SK-N-DZ (cell line): ENCODE data around the gene UBE2D2. TPM values are rescaled to one million over a fixed set of nuclear protein-coding genes. Genes with fewer than 3 reads are reported as not detected.
"Not testable (repeated sequence)": the region's sequence is repeated elsewhere in the genome, so short reads cannot be mapped to it uniquely, and the experiment has no call there.

Experiments used
- DNase-seq: peaks from one replicate; pipeline ENCODE4 v3.0.0-alpha.2; 2015; ENCODE audit warnings: low spot score
- polyA plus RNA-seq, 2 experiments: library from polyadenylated mRNA; depleted of rRNA; stranded (reverse); fragments of >200 nt; gene quantifications; 2 replicates each; pipeline ENCODE4 v1.2.3, GENCODE V29; 2014

UBE2D2 gene
- polyA plus RNA-seq (2014; cell fraction: cytosol; rRNA removed) = 116 and 132 TPM in 2 replicates
- polyA plus RNA-seq (2014; cell fraction: nucleus; rRNA removed) = 92.7 and 104 TPM in 2 replicates

GRCh38 chr5:139560752-139561654 lies at the start of gene UBE2D2:
Gene UBE2D2, plus strand, starts transcription at chr5:139561339. Its CDS starts 453 bp downstream, at chr5:139561792.
- peak; percentile 97 for DNase-seq

DNA sequence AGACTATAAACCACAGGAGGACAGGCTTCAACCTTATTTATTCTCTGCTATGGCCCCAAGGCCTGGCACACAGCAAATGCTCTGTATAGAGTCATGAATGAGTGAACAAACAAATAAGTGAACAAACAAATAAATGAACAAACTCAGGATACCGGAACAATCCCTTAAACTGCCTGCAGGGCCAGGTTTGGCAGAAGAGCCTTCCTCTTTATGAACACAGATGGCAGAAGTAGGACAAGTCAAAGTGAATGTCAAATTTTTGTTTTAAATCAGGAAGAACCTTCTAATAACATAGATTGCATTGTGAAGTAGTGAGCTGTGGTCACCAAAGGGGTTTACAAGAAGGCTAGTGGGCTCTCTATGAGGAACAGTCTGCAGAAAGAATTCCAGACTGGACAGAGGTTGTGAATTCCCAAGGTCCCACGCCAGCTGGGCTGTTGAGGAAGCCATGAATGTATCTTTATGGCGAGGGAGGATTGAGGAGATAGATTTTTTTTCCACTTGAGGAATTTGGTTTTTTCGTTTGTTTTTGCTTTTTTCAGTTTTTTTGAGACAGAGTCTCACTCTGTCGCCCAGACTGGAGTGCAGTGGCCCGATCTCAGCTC lies 48.3 kb upstream of the UBE2D2 start:
- no peak for DNase-seq

- DNase-seq = peak; percentile 80
These were observed 47.7 kb upstream of the UBE2D2 start for GRCh38 chr5:139513434-139513833.

DNA sequence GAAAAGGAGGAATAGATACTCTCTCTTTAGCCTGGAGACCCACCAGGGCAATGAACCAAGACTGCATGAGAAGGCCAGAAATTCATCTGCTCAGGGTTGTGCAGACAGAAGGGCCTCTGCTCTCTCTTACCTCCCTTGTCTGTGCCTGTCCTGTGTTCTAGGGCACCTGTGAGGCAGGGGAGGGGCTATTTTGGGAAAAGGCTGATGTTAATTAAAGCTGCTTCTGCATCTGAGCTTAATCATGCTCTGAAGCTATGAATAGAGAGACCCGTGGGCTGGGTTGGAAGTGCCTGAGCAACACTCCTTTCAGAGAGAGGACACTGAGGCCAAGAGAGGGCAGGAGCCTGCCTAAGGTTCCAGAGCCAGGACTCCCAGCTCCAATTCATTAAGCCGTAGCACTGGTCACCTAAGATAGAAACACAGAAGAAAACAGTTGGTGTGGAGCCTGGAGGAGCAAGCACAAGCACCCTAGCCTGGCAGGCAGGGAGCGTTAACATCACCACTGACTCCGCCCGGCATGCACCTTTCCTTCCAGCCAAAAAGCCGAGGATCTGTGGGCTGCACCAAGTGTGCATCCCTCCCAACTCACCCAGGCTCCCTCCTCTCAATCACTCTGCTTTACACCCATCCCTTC lies 47.2 kb upstream of the UBE2D2 start:
- DNase-seq = no peak

DNA sequence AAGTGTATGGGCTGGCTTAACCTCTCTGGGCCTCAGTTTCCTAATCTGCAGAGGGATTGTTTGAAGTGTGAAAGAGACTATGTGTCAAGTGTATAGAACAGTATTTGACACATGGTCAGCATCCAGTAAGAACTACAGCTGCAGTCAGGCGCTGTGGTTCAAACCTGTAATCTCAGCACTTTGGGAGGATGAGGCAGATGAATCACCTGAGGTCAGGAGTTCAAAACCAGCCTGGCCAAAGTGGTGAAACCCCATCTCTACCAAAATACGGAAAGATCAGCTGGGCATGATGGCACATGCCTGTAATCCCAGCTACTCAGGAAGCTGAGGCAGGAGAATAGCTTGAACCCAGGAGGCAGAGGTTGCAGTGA lies 46.7 kb upstream of the UBE2D2 start:
- DNase-seq = no peak

DNA sequence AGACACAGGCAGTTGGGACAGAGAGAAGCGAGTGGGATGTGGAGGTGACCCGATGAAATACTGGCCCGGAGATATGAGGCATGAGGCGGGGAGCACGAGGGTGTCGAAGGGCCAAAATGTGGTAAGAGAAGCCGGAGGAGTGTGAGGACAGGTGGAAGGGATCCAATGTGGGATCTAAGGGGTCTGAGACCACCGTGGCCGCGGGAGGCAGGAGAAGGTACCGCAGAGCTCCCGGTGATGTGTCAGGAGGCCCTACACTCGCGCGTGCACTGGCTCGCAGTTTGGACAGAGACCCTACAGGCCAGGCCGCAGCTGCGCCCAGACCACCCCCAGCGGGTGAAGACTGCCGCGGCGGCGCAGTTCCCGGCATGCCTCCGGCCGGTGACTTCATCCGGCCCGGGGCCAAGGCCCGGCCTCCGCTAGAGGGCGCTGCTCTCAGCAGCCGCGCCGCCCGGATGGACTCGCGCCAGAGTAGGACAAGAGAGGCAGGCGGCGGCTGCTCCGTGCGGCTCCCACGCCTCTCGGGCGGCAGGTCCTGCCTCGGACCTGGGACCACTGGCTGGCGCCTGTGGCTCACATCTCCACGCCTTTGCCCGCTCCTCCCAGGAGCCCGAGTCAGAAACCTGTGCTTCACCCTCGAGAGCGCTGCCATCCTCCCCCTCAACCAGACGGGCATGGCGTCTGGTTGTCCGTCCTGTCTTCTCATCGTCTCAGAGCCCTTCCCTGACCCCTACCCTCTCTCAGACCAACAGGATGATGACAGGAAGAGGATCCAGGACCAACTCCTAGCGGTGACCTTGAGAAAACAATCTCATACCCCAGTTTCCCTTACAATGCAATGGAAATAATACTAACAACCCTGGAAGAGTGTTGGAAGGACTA lies 43.2 kb upstream of the UBE2D2 start:
- peak; percentile 74 for DNase-seq

DNA sequence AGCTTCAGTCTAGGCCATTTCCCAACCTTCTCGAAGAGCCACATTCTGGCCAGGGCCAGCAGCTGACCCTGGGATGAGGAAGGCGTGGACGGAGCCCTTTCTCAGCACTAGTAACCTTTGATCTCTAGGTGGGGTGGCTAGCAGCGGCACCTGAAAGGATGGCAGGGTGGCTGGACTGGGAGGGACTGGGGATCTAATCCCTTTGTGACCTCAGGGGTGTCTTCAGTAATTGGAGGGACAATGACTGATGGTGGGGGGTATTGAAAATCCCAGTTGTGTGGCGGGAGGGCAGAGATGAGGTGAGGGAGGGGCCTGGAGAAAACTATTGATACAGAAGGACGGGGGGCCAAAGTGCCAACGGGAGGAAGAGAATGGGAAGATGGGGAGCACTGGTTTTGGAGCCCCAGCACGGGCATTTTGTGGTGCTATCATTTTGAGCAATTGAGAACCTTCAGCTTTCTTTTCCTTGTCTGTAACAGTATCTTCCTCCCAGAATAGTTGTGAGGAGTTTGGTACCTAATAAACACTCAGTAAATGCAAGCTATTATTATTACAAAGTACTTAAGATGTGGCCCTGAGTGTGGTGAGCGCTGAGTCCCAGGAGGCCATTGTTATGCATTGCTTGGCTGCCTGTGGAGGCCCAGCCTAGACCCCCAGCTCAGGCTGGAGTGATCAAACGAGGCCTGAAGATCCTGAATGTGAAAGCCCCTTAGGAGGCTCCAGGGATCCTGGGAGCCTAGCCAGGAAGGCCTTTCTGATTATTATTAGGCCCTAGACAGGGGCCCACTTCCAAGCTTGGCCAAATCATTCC lies 37.3 kb upstream of the UBE2D2 start:
- DNase-seq = no peak

GRCh38 chr5:139524446-139524845 lies 36.7 kb upstream of the UBE2D2 start:
- DNase-seq = no peak

DNA sequence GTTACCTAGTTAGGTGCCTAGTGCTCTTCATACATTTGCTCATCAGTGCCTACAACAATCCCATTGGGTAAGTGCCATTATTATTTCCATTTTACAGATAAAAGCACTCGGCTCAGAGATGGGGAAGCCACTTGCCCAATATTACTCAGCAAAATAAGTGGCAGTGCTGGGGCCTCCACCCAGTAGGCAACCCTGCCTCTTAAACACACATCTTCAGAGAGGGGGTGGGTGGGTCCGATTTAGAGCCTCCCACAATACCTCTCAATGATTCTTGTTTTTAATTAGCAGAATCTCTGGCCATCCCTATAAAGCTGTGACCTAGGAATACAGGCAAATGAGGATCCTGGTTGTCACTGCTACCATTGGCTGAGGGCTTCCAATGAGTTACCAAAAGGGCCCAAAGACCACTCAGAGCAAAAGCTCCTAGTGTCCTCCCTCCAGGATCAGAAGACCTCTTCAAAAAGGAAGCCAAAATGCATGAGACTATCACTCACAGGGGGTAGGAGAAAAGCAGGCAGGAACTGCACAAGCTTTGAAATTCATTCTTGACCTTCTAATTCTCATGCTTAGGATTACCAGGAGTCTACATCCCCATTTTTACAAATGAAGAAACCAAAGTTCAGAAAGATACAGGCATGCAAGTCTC lies 36.1 kb upstream of the UBE2D2 start:
- no peak for DNase-seq

GRCh38 chr5:139525586-139526308 lies 35.4 kb upstream of the UBE2D2 start:
- DNase-seq = not testable (repeated sequence)

- DNase-seq = not testable (repeated sequence)
These were observed 34.6 kb upstream of the UBE2D2 start for GRCh38 chr5:139526309-139527089.

- DNase-seq = not testable (repeated sequence)
These were observed 34.1 kb upstream of the UBE2D2 start for GRCh38 chr5:139527090-139527470.

DNA sequence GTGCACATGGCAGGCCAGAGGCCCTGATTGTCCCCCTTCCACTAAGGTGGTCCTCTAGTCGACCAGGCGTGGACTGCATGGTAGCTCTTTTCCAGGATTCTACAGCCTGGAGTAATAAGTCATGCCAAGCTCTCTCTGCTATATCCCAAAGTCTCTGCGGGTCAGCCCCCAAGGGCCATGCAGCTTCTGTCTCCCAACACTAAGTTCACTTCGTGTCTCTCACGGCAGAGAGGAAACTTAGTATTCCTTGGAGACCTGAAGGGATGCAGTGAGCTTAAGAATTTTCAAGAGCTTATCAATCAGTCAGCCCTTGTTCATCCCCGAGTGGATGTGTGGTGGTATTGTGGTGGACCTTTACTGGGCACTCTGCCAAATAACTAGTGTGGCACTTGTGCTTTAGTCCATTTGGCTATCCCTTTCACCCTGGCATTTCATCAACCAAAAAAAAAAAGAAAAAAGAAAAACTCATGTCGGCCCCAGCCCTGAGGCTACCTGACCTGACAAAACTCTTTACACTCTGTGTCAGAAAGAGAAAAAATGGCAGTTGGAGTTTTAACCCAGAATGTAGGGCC lies 33.2 kb upstream of the UBE2D2 start:
- not testable (repeated sequence) for DNase-seq

DNA sequence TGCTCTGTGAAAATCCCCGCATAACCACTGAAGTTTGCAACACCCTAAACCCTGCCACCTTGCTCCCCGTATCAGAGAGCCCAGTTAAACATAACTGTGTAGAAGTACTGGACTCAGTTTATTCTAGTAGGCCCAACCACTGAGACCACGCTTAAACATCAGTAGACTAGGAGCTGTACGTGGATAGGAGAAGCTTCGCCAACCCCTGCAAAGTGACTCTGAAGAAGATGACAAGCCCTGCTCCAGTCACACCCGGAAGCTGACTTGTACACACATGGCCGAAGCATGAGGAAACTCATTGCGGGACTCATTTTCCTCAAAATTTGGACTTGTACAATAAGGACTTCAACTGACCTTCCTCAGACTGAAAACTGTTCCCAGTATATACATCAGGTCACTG lies 32.4 kb upstream of the UBE2D2 start:
- not testable (repeated sequence) for DNase-seq

- not testable (repeated sequence) for DNase-seq
These were observed 31.1 kb upstream of the UBE2D2 start for GRCh38 chr5:139530079-139530478.

DNA sequence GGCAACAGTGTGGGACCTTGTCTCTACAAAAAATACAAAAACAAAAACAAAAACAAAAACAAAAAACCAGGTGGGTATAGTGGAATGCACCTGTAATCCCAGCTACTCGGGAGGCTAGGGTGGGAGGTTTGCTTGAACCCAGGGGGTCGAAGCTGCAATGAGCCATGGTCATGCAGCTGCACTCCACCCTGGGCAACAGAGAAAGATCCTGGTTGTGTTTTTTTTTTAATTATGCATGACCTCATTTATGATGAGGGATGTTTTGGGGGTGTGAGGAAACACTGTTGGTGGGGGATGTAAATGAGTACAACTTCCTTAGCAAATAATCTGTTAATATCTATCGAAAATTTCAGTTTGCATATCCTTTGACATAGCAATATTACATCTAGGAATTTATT lies 29.4 kb upstream of the UBE2D2 start:
- no peak for DNase-seq

DNA sequence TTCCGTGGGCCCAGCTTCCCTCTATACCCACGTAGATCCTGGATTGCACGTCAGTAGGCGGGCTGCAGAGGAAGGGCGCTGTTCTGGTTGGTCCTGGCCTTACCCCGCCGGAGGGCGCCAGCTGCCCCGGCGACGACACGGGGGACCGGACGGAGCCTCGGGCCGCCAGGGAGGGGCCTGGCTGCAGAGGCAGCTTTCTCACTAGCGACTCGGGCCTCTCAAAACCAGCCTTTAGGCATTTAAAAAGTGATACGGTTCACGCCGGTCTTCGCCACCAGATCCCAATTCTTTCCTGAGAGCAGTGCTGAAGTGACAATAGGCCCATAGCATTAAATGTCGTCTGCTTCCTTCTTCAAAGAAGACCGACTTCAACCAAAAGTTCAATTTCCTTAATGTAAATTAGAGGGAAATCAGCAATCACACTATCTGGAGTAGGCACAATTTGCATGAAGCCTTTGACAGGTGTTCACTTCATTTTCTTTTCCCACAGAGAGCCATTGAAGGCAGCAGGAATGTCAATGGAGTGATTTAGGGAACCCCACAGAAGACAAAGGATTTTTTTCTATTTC lies 17.6 kb upstream of the UBE2D2 start:
- DNase-seq = peak; percentile 27

GRCh38 chr5:139546593-139546992 lies 14.5 kb upstream of the UBE2D2 start:
- DNase-seq = not testable (repeated sequence)
